IMR-90 (cell line): ENCODE measurements around the gene ADGRB3. TPM values are rescaled to one million over a fixed set of nuclear protein-coding genes. Genes with fewer than 3 reads are reported as not detected.

ENCODE experiments used
- ATAC-seq: fragments of 200-7000 bp; cut with Tn5 transposase; 2 replicates; pipeline ENCODE4 v1.9.1; 2020; ENCODE audit warnings: low read depth, mild to moderate bottlenecking, moderate library complexity
- BruUV-seq: library from RNA; stranded (reverse); fragments of 400-500 nt; replicated peaks from 2 replicates; lab custom pipeline; 2021; lab: Mats Ljungman, UMichigan
- CTCF ChIA-PET: fragments of 300-600 bp; formaldehyde crosslinking; extraction: SDS; loops from one replicate; lab custom pipeline; 2021; ENCODE audit warnings: antibody characterized with exemption; lab: Yijun Ruan, JAX
- POLR2A ChIA-PET: fragments of 300-600 bp; sonication (Branson Sonifier 250); formaldehyde crosslinking; loops from one replicate; lab custom pipeline; 2022; ENCODE audit warnings: antibody characterized with exemption; ENCODE audit not compliant: unreplicated experiment; lab: Charles Lee
- DNase-seq: peaks from one replicate; pipeline ENCODE4 v3.0.0; 2013
- H2AFZ ChIP-seq: replicated peaks from 2 replicates; pipeline ENCODE3; 2013; ENCODE audit warnings: low read length, mild to moderate bottlenecking; ENCODE audit not compliant: poor library complexity
- H2AK5ac ChIP-seq: 2 replicates; pipeline ENCODE4 v1.6.1; 2013; ENCODE audit warnings: low read depth, low read length, inconsistent platforms
- H2AK9ac ChIP-seq: replicated peaks from 2 replicates; pipeline ENCODE3; 2013; ENCODE audit warnings: mild to moderate bottlenecking, low read depth, low read length, moderate library complexity; ENCODE audit not compliant: poor library complexity
- H2BK120ac ChIP-seq: 2 replicates; pipeline ENCODE4 v1.6.1; 2013; ENCODE audit warnings: low read depth, low read length, inconsistent platforms
- H2BK15ac ChIP-seq: 3 replicates; pipeline ENCODE4 v1.6.1; 2013; ENCODE audit warnings: low read depth, low read length, inconsistent platforms
- H2BK20ac ChIP-seq: 2 replicates; pipeline ENCODE4 v1.6.1; 2013; ENCODE audit warnings: low read depth, mild to moderate bottlenecking, inconsistent platforms, low read length, moderate library complexity
- H2BK5ac ChIP-seq: 2 replicates; pipeline ENCODE4 v1.6.1; 2013; ENCODE audit warnings: mild to moderate bottlenecking, low read depth, low read length, inconsistent platforms; ENCODE audit not compliant: poor library complexity, severe bottlenecking
- H3K14ac ChIP-seq: replicated peaks from 2 replicates; pipeline ENCODE4 v1.6.1; 2013; ENCODE audit warnings: low read depth, low read length, inconsistent platforms
- H3K18ac ChIP-seq: 2 replicates; pipeline ENCODE4 v1.6.1; 2013; ENCODE audit warnings: low read depth, low read length, control low read depth
- H3K23ac ChIP-seq: 2 replicates; pipeline ENCODE4 v1.6.1; 2013; ENCODE audit warnings: low read depth, low read length, inconsistent platforms
- H3K27ac ChIP-seq: 2 replicates; pipeline ENCODE4 v1.5.1; 2013; ENCODE audit warnings: mild to moderate bottlenecking, control low read depth, low read length; ENCODE audit not compliant: insufficient read depth
- H3K27me3 ChIP-seq: 2 replicates; pipeline ENCODE4 v1.6.1; 2013; ENCODE audit warnings: low read length; ENCODE audit not compliant: control insufficient read depth, insufficient read depth
- H3K36me3 ChIP-seq: 2 replicates; pipeline ENCODE4 v1.6.1; 2013; ENCODE audit warnings: low read length, mixed read lengths; ENCODE audit not compliant: control insufficient read depth, insufficient read depth
- H3K4ac ChIP-seq: 2 replicates; pipeline ENCODE4 v1.6.1; 2013; ENCODE audit warnings: low read depth, low read length, inconsistent platforms
- H3K4me1 ChIP-seq: 2 replicates; pipeline ENCODE4 v1.6.1; 2013; ENCODE audit warnings: low read length, mixed read lengths; ENCODE audit not compliant: control insufficient read depth, insufficient read depth
- H3K4me2 ChIP-seq: 2 replicates; pipeline ENCODE4 v1.6.1; 2013; ENCODE audit warnings: low read depth, mild to moderate bottlenecking, control low read depth, low read length, moderate library complexity
- H3K4me3 ChIP-seq: 2 replicates; pipeline ENCODE4 v1.5.1; 2013; ENCODE audit warnings: low read depth, mild to moderate bottlenecking, control low read depth, low read length, moderate library complexity; ENCODE audit not compliant: insufficient read depth
- H3K56ac ChIP-seq: 2 replicates; pipeline ENCODE4 v1.6.1; 2013; ENCODE audit warnings: low read length, inconsistent platforms; ENCODE audit not compliant: insufficient read depth; ENCODE audit errors: extremely low read depth
- H3K79me1 ChIP-seq, 2 experiments: 2 replicates each; pipeline ENCODE4 v1.6.1; 2013; ENCODE audit warnings: low read length in 2 of 2, inconsistent platforms in 1 of 2, low read depth in 1 of 2
- H3K9ac ChIP-seq: 2 replicates; pipeline ENCODE4 v1.6.1; 2013; ENCODE audit warnings: low read depth, low read length, control low read depth
- H3K9me1 ChIP-seq: 2 replicates; pipeline ENCODE4 v1.6.1; 2013; ENCODE audit warnings: low read length, inconsistent platforms; ENCODE audit not compliant: insufficient read depth
- H3K9me3 ChIP-seq: 2 replicates; pipeline ENCODE4 v1.6.1; 2013; ENCODE audit warnings: low read length; ENCODE audit not compliant: control insufficient read depth, insufficient read depth
- H4K20me1 ChIP-seq: 2 replicates; pipeline ENCODE4 v1.6.1; 2013; ENCODE audit warnings: low read length, inconsistent platforms; ENCODE audit not compliant: insufficient read depth
- H4K5ac ChIP-seq: 2 replicates; pipeline ENCODE4 v1.6.1; 2013; ENCODE audit warnings: mild to moderate bottlenecking, low read depth, low read length, control low read depth
- H4K8ac ChIP-seq, 2 experiments: 2 replicates each; pipeline ENCODE4 v1.6.1; 2013; ENCODE audit warnings: low read depth in 2 of 2, low read length in 2 of 2, control low read depth in 1 of 2, inconsistent platforms in 1 of 2
- H4K91ac ChIP-seq: 2 replicates; pipeline ENCODE4 v1.6.1; 2013; ENCODE audit warnings: low read depth, low read length, inconsistent platforms; ENCODE audit not compliant: insufficient read depth
- BHLHE40 ChIP-seq: fragments of 150-350 bp; IDR thresholded peaks from 2 replicates; pipeline ENCODE4 v1.6.1; 2016; ENCODE audit warnings: mild to moderate bottlenecking, low read depth, low read length
- CEBPB ChIP-seq: IDR thresholded peaks from 2 replicates; pipeline ENCODE4 v1.6.1; 2012; ENCODE audit warnings: low read depth, low read length, improper control_type of control experiment
- CHD1 ChIP-seq: IDR thresholded peaks from 2 replicates; pipeline ENCODE4 v1.6.1; 2012; ENCODE audit warnings: low read depth, low read length, improper control_type of control experiment
- CTCF ChIP-seq: conservative IDR thresholded peaks from 2 replicates; pipeline ENCODE4 v1.5.1; 2012; ENCODE audit warnings: mild to moderate bottlenecking, low read depth, low read length, improper control_type of control experiment
- FOS ChIP-seq: fragments of 150-350 bp; IDR thresholded peaks from 2 replicates; pipeline ENCODE4 v1.6.1; 2016; ENCODE audit warnings: low read depth, low read length
- MAFK ChIP-seq: IDR thresholded peaks from 2 replicates; pipeline ENCODE4 v1.6.1; 2012; ENCODE audit warnings: low read depth, low read length, improper control_type of control experiment
- MAZ ChIP-seq: IDR thresholded peaks from 2 replicates; pipeline ENCODE4 v1.6.1; 2012; ENCODE audit warnings: low read depth, mild to moderate bottlenecking, low read length, improper control_type of control experiment, moderate library complexity, borderline replicate concordance
- MXI1 ChIP-seq: IDR thresholded peaks from 2 replicates; pipeline ENCODE4 v1.6.1; 2012; ENCODE audit warnings: low read depth, mild to moderate bottlenecking, low read length, moderate library complexity, borderline replicate concordance
- NFE2L2 ChIP-seq: fragments of 150-350 bp; IDR thresholded peaks from 2 replicates; pipeline ENCODE4 v1.6.1; 2016; ENCODE audit warnings: low read depth, mild to moderate bottlenecking, low read length
- POLR2A ChIP-seq: IDR thresholded peaks from 2 replicates; pipeline ENCODE4 v1.6.1; 2012; ENCODE audit warnings: mild to moderate bottlenecking, low read depth, low read length
- RAD21 ChIP-seq: IDR thresholded peaks from 2 replicates; pipeline ENCODE4 v1.6.1; 2012; ENCODE audit warnings: low read length, improper control_type of control experiment
- RCOR1 ChIP-seq: IDR thresholded peaks from 2 replicates; pipeline ENCODE4 v1.6.1; 2012; ENCODE audit warnings: mild to moderate bottlenecking, low read length, improper control_type of control experiment; ENCODE audit not compliant: insufficient replicate concordance
- RFX5 ChIP-seq: IDR thresholded peaks from 2 replicates; pipeline ENCODE4 v1.8.0; 2012; ENCODE audit warnings: low read depth, mild to moderate bottlenecking, low read length, moderate library complexity
- SMC3 ChIP-seq: fragments of 150-350 bp; IDR thresholded peaks from 2 replicates; pipeline ENCODE4 v1.6.1; 2016; ENCODE audit warnings: low read depth, mild to moderate bottlenecking, antibody characterized with exemption, low read length, moderate library complexity
- USF2 ChIP-seq: fragments of 150-350 bp; IDR thresholded peaks from 2 replicates; pipeline ENCODE4 v1.6.1; 2017; ENCODE audit warnings: mild to moderate bottlenecking, antibody characterized with exemption, low read length, low read depth
- dilution Hi-C: fragments of 300-500 bp; cut with HindIII; formaldehyde crosslinking; loops from one replicate; pipeline ENCODE4 v1.14.3; 2018; ENCODE audit warnings: low sequenced_read_pairs; ENCODE audit not compliant: unreplicated experiment
- in situ Hi-C: fragments of 300-500 bp; cut with MboI; formaldehyde crosslinking; loops from 3 replicates; pipeline ENCODE4 v1.14.3; 2019; ENCODE audit warnings: low sequenced_read_pairs, inconsistent platforms, mixed read lengths
- intact Hi-C: fragments of 100-400 bp; cut with micrococcal nuclease; formaldehyde crosslinking; loops from 2 replicates; pipeline ENCODE4 v1.10.0; 2022
- polyA plus RNA-seq, 3 experiments: library from polyadenylated mRNA; depleted of rRNA; stranded (reverse); fragments of >200 nt; gene quantifications; 2 replicates each; pipeline ENCODE4 v1.2.3, GENCODE V29; 2012; ENCODE audit warnings: low replicate concordance in 1 of 3
- total RNA-seq: library from RNA; depleted of rRNA; stranded (reverse); fragments of >200 nt; gene quantifications from 2 replicates; pipeline ENCODE4 v1.2.3, GENCODE V29; 2012
- TF ChIP-seq, protein P1 (sequence below): fragments of 150-350 bp; IDR thresholded peaks from 2 replicates; pipeline ENCODE4 v1.6.1; 2016; ENCODE audit warnings: low read depth, mild to moderate bottlenecking, low read length, moderate library complexity, borderline replicate concordance

The ADGRB3 gene
- total and polyA plus RNA-seq, 2 of the 4 experiments (the other 2 are of a cell fraction), result not detected

DNA sequence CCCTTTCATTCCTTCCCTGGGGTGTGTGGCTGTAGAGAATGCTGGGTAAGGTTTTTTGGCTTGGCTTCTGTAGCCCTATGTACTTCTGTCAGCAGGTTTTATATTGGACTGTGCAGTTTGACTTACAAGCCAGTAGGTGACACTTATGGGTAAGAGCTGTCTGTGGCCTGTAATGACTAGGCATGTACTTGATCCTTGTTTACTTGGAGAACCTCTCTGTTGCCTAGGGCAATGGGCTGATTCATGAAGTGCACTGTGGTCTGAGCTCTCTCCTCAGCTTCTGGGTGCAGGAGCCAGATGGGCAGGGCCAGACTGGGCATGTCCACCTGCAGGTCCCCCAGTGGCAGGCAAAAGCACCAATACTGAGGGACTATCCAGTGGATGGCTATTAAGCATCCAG, 544.6 kb downstream of the ADGRB3 start:
- Histone ChIP-seq H4K5ac (no peak overlapping the region), H3K14ac (no peak overlapping the region), H4K20me1 (no peaks in the 10 kb centered on the region), H2AFZ (no peak overlapping the region), H3K9me3 (no peaks in the 10 kb centered on the region), H3K4me3 (no peak overlapping the region), H3K79me1 (no peaks in the 10 kb centered on the region), H3K9me1 (no peaks in the 10 kb centered on the region), H3K4me1 (no peaks in the 10 kb centered on the region), H3K27ac (no peak overlapping the region), H3K27me3 (no peaks in the 10 kb centered on the region), H3K36me3 (no peaks in the 10 kb centered on the region), H3K56ac (no peak overlapping the region), H4K8ac (no peak overlapping the region), H4K91ac (no peak overlapping the region), H3K23ac (no peak overlapping the region), H2BK5ac (no peak overlapping the region), H3K9ac (no peak overlapping the region), H2AK9ac (no peak overlapping the region), H2BK20ac (no peak overlapping the region), H3K18ac (no peak overlapping the region), H2BK15ac (no peak overlapping the region), H3K4me2 (no peak overlapping the region), H3K4ac (no peak overlapping the region), H2AK5ac (no peak overlapping the region), H2BK120ac (no peak overlapping the region)
- BruUV-seq, result no TSS peak
- in situ Hi-C loops, result no loop called here
- dilution Hi-C loops, result no loop called here
- DNase-seq (no peak), ATAC-seq (no peak)
- TF ChIP-seq RCOR1 (no peak), RFX5 (no peak), CEBPB (no peak), MXI1 (no peak), MAFK (no peak), FOS (no peak), USF2 (no peak), RAD21 (no peak), MAZ (no peak), POLR2A (no peak), NFE2L2 (no peak), CHD1 (no peak), SMC3 (no peak), CTCF (no peak), BHLHE40 (no peak)
- TF ChIP-seq, protein P1, sequence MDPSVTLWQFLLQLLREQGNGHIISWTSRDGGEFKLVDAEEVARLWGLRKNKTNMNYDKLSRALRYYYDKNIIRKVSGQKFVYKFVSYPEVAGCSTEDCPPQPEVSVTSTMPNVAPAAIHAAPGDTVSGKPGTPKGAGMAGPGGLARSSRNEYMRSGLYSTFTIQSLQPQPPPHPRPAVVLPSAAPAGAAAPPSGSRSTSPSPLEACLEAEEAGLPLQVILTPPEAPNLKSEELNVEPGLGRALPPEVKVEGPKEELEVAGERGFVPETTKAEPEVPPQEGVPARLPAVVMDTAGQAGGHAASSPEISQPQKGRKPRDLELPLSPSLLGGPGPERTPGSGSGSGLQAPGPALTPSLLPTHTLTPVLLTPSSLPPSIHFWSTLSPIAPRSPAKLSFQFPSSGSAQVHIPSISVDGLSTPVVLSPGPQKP, result no peak
- ChIA-PET POLR2A (no interaction called here), CTCF (no interaction called here)
- intact Hi-C loops, result no loop called here
